Measurements from ENCODE around the gene EGFLAM.

EGFLAM gene

GRCh38 chr5:38443390-38443789 lies 185.0 kb downstream of the EGFLAM start:
- Histone ChIP-seq H3K9me3 (ENCODE audit: control insufficient read depth, insufficient read depth, low read length) (no peaks in the 10 kb centered on the region), H3K27ac (ENCODE audit: low read length) (no peak overlapping the region), H3K4me3 (ENCODE audit: low read length) (no peak overlapping the region), H3K4me1 (ENCODE audit: control insufficient read depth, insufficient read depth, low read length) (no peaks in the 10 kb centered on the region), H3K36me3 (ENCODE audit: control insufficient read depth, insufficient read depth, low read length) (no peaks in the 10 kb centered on the region), H3K27me3 (ENCODE audit: control insufficient read depth, insufficient read depth, low read length) (no peaks in the 10 kb centered on the region)
- no CpG with 5 or more reads among the region's 7 CpGs for WGBS (ENCODE audit: insufficient coverage, insufficient read length)
- no peak for DNase-seq (ENCODE audit: low read depth, low spot score)

DNA sequence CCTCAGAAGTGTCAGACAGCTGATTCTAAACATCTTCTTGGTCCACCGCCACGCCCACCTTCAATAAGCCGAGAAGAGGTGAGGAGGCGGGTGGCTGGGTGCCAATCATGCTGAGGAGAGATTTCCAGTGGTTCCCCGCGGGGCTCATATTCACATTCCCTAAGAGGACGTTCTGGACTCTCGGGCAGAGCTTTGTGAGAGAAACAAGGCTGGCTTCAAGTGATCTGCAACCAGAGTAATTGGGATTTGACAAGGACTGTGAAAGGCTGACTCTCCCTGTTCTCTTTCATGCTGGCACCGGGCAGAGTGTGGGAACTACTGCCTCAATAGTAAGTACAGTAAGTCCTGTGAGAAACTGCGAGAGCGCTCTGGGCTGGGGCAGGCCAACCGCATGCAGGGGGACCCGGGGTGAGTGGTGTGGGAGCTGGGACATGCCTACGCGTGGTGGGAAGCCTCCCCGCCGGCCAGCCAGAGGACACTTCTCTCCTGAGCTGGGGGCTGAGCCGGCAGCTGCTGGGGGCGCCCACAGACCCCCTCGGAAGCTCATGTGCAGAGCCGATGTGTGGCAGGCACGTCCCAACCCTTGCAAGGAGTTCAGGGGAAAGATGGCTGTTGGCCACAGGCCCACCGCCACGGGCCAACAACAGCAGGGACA lies 187.1 kb downstream of the EGFLAM start:
- no peaks in the 10 kb centered on the region for H3K27me3 ChIP-seq (ENCODE audit: control insufficient read depth, insufficient read depth, low read length)
- no peak overlapping the region for H3K4me3 ChIP-seq (ENCODE audit: low read length)
- DNase-seq (ENCODE audit: low read depth, low spot score): no peak
- H3K9me3 ChIP-seq (ENCODE audit: control insufficient read depth, insufficient read depth, low read length): no peaks in the 10 kb centered on the region
- no CpG with 5 or more reads among the region's 24 CpGs for WGBS (ENCODE audit: insufficient coverage, insufficient read length)
- H3K36me3 ChIP-seq (ENCODE audit: control insufficient read depth, insufficient read depth, low read length): no peaks in the 10 kb centered on the region
- H3K4me1 ChIP-seq (ENCODE audit: control insufficient read depth, insufficient read depth, low read length): no peaks in the 10 kb centered on the region
- H3K27ac ChIP-seq (ENCODE audit: low read length): no peak overlapping the region

DNA sequence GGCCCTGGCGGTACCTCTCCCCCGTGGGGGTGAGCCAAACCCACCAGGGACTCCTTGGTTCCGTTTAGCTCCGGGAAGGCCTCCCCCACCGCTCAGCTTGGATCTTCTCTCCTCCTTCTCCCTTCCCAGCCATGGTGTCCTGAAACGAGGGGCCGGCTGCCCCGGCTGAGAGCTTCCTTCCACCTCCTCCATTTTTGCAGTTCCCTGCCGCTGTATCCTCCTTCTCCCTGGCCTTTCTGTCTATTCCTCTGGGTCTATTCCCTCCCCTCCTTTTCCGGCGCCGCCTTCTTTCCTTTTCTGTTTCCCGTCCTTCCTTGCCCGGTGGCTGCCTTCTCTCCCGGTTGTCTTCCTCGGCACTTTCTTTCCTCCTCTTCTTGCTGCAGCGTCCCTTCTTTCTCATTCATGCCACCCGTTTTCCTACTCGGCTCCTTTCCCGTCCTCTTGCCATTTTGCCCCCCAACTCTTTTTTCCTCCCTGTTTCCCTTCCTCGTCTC lies 187.7 kb downstream of the EGFLAM start:
- Histone ChIP-seq H3K4me3 (ENCODE audit: low read length) (no peak overlapping the region), H3K27ac (ENCODE audit: low read length) (no peak overlapping the region), H3K36me3 (ENCODE audit: control insufficient read depth, insufficient read depth, low read length) (no peaks in the 10 kb centered on the region), H3K4me1 (ENCODE audit: control insufficient read depth, insufficient read depth, low read length) (no peaks in the 10 kb centered on the region), H3K27me3 (ENCODE audit: control insufficient read depth, insufficient read depth, low read length) (no peaks in the 10 kb centered on the region), H3K9me3 (ENCODE audit: control insufficient read depth, insufficient read depth, low read length) (no peaks in the 10 kb centered on the region)
- DNase-seq (ENCODE audit: low read depth, low spot score): no peak
- WGBS (ENCODE audit: insufficient coverage, insufficient read length): no CpG with 5 or more reads among the region's 21 CpGs

GRCh38 chr5:38447056-38447455 lies 188.7 kb downstream of the EGFLAM start:
- WGBS (ENCODE audit: insufficient coverage, insufficient read length): no CpG with 5 or more reads among the region's 2 CpGs

DNA sequence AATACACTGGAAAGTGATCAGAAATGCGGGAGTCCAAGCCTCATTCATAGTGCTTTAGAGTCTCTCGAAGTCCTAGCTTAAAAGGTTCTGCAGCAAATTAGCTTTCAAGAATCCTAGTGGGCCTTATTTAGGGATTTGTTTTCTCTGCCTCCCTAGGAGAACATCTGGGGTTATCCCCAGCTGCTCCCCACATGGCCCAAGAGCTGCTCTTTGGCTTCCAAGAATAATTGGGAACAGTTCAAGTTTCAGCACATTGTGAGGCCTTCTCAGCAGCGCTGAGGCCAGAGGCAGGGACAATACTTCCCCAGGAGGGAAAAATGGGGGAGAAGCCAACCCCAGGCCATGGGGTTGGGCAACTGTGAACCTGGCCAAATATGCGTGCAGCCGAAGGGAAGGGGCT lies 189.4 kb downstream of the EGFLAM start:
- no peak for DNase-seq (ENCODE audit: low read depth, low spot score)
- WGBS (ENCODE audit: insufficient coverage, insufficient read length): no CpG with 5 or more reads among the region's 5 CpGs
- no peaks in the 10 kb centered on the region for H3K9me3 ChIP-seq (ENCODE audit: control insufficient read depth, insufficient read depth, low read length)
- no peaks in the 10 kb centered on the region for H3K27me3 ChIP-seq (ENCODE audit: control insufficient read depth, insufficient read depth, low read length)
- no peak overlapping the region for H3K4me3 ChIP-seq (ENCODE audit: low read length)
- H3K4me1 ChIP-seq (ENCODE audit: control insufficient read depth, insufficient read depth, low read length): no peaks in the 10 kb centered on the region
- H3K27ac ChIP-seq (ENCODE audit: low read length): no peak overlapping the region
- no peaks in the 10 kb centered on the region for H3K36me3 ChIP-seq (ENCODE audit: control insufficient read depth, insufficient read depth, low read length)

More at GRCh38 chr5:38447056-38447455, 188.7 kb downstream of the EGFLAM start:
- no peak for DNase-seq (ENCODE audit: low read depth, low spot score)
- no peaks in the 10 kb centered on the region for H3K4me1 ChIP-seq (ENCODE audit: control insufficient read depth, insufficient read depth, low read length)
- H3K9me3 ChIP-seq (ENCODE audit: control insufficient read depth, insufficient read depth, low read length): no peaks in the 10 kb centered on the region
- H3K36me3 ChIP-seq (ENCODE audit: control insufficient read depth, insufficient read depth, low read length): no peaks in the 10 kb centered on the region
- H3K27ac ChIP-seq (ENCODE audit: low read length): no peak overlapping the region
- H3K4me3 ChIP-seq (ENCODE audit: low read length): no peak overlapping the region
- H3K27me3 ChIP-seq (ENCODE audit: control insufficient read depth, insufficient read depth, low read length): no peaks in the 10 kb centered on the region

DNA sequence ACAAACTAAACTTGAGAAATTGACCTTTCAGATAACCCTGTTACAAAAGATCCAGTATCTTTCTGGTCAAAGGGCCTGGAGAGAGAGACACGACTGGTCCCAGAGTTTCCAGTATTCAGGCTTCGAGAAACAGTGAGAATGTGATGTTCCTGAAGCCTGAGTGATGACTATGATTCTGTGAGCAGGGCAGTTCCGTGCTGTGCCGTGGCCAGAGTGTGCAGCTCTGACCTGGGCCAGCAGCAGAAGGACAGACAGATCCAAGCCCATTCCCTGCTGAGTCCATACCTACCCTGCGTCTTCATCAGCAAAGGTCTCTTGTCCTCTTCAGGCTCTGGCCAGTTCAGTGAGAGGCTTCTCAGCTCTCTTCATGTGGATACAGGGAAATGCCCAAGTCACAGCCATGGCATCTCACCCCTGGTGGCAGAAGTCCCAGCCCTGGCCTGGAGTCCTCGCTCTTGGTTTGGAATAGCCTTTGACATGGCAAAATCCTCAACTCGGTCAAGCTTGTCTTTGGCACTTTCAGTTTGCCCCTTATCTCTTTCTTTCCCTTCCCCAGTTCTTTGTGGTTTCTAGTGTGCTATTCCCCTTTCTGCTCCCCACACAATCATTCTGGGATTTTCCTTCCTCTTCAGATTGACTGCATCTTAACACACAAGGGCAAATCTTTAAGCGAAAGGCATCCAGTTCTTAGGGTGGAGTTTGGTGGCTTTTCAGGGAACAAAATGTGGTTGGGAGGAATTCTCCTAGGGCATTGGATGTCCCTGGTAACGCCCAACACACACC lies 190.4 kb downstream of the EGFLAM start:
- no peak for DNase-seq (ENCODE audit: low read depth, low spot score)
- no peak overlapping the region for H3K4me3 ChIP-seq (ENCODE audit: low read length)
- H3K4me1 ChIP-seq (ENCODE audit: control insufficient read depth, insufficient read depth, low read length): no peaks in the 10 kb centered on the region
- H3K36me3 ChIP-seq (ENCODE audit: control insufficient read depth, insufficient read depth, low read length): no peaks in the 10 kb centered on the region
- H3K27ac ChIP-seq (ENCODE audit: low read length): no peak overlapping the region
- H3K27me3 ChIP-seq (ENCODE audit: control insufficient read depth, insufficient read depth, low read length): no peaks in the 10 kb centered on the region
- no peaks in the 10 kb centered on the region for H3K9me3 ChIP-seq (ENCODE audit: control insufficient read depth, insufficient read depth, low read length)
- WGBS (ENCODE audit: insufficient coverage, insufficient read length): no CpG with 5 or more reads among the region's 9 CpGs

- H3K36me3 ChIP-seq (ENCODE audit: control insufficient read depth, insufficient read depth, low read length): no peaks in the 10 kb centered on the region
- H3K9me3 ChIP-seq (ENCODE audit: control insufficient read depth, insufficient read depth, low read length): no peaks in the 10 kb centered on the region
- no CpG with 5 or more reads among the region's 6 CpGs for WGBS (ENCODE audit: insufficient coverage, insufficient read length)
Observed at GRCh38 chr5:38450627-38451026, 192.3 kb downstream of the EGFLAM start.

DNA sequence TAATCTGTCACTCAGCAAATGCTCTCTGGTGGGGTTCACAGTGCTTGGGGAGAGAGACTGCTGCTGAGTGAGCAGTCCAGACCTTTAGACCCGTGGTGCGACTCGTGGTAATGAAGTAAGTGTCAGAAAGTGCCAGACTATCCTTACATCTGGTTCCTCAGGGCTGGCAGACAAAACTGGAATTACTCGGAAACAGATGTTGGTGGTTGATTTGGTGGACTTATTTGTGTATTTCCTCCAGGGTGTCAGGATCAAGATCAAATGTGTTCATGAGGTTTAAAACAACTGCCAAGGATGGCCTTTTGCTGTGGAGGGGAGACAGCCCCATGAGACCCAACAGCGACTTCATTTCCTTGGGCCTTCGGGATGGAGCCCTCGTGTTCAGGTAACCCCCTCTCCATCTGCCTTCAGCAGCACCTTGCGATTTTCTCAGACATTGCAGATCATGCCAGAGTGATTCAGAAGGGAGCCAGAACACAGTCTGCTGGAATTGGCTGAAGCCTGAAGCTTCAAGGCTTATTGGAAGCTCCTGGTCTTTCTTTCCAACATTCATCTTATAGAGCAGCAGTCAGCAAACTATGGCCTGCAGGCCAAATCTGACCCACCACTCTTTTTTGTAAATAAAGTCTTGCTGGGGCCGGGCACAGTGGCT lies 192.8 kb downstream of the EGFLAM start:
- DNase-seq (ENCODE audit: low read depth, low spot score): no peak
- Histone ChIP-seq H3K36me3 (ENCODE audit: control insufficient read depth, insufficient read depth, low read length) (no peaks in the 10 kb centered on the region), H3K27me3 (ENCODE audit: control insufficient read depth, insufficient read depth, low read length) (no peaks in the 10 kb centered on the region), H3K4me3 (ENCODE audit: low read length) (no peak overlapping the region), H3K9me3 (ENCODE audit: control insufficient read depth, insufficient read depth, low read length) (no peaks in the 10 kb centered on the region), H3K4me1 (ENCODE audit: control insufficient read depth, insufficient read depth, low read length) (no peaks in the 10 kb centered on the region), H3K27ac (ENCODE audit: low read length) (no peak overlapping the region)
- no CpG with 5 or more reads among the region's 9 CpGs for WGBS (ENCODE audit: insufficient coverage, insufficient read length)

More at GRCh38 chr5:38450627-38451026, 192.3 kb downstream of the EGFLAM start:
- Histone ChIP-seq H3K4me1 (ENCODE audit: control insufficient read depth, insufficient read depth, low read length) (no peaks in the 10 kb centered on the region), H3K27me3 (ENCODE audit: control insufficient read depth, insufficient read depth, low read length) (no peaks in the 10 kb centered on the region), H3K27ac (ENCODE audit: low read length) (no peak overlapping the region), H3K4me3 (ENCODE audit: low read length) (no peak overlapping the region)
- no peak for DNase-seq (ENCODE audit: low read depth, low spot score)

DNA sequence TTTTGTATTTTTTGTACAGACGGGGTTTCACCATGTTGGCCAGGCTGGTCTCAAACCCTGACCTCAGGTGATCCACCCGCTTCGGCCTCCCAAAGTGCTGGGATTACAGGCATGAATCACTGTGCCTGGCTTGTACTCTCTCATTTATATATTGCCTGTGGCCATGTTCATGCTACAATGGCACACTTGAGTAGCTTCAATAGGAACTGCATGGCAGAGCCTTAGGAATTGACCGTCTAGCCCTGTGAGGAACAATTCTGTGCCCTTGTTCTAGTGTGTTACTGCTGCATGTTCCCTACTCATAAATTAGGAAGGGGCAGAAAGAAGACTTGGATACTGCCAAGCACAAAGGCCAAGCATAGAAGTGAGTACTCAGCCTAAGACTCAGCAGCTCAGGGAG lies 193.8 kb downstream of the EGFLAM start:
- no CpG with 5 or more reads among the region's 4 CpGs for WGBS (ENCODE audit: insufficient coverage, insufficient read length)
- Histone ChIP-seq H3K4me1 (ENCODE audit: control insufficient read depth, insufficient read depth, low read length) (no peaks in the 10 kb centered on the region), H3K36me3 (ENCODE audit: control insufficient read depth, insufficient read depth, low read length) (no peaks in the 10 kb centered on the region)

GRCh38 chr5:38453506-38453905 lies 195.1 kb downstream of the EGFLAM start:
- Histone ChIP-seq H3K27me3 (ENCODE audit: control insufficient read depth, insufficient read depth, low read length) (no peaks in the 10 kb centered on the region), H3K9me3 (ENCODE audit: control insufficient read depth, insufficient read depth, low read length) (no peaks in the 10 kb centered on the region), H3K4me1 (ENCODE audit: control insufficient read depth, insufficient read depth, low read length) (no peaks in the 10 kb centered on the region), H3K4me3 (ENCODE audit: low read length) (no peak overlapping the region), H3K27ac (ENCODE audit: low read length) (no peak overlapping the region), H3K36me3 (ENCODE audit: control insufficient read depth, insufficient read depth, low read length) (no peaks in the 10 kb centered on the region)
- no CpG with 5 or more reads among the region's 3 CpGs for WGBS (ENCODE audit: insufficient coverage, insufficient read length)
- no peak for DNase-seq (ENCODE audit: low read depth, low spot score)

More for the DNA sequence above, 193.8 kb downstream of the EGFLAM start:
- Histone ChIP-seq H3K27ac (ENCODE audit: low read length) (no peak overlapping the region), H3K27me3 (ENCODE audit: control insufficient read depth, insufficient read depth, low read length) (no peaks in the 10 kb centered on the region), H3K4me3 (ENCODE audit: low read length) (no peak overlapping the region), H3K9me3 (ENCODE audit: control insufficient read depth, insufficient read depth, low read length) (no peaks in the 10 kb centered on the region)
- DNase-seq (ENCODE audit: low read depth, low spot score): no peak
